GM12873 (cell line): Measurements from ENCODE around the gene FADS1.

Experiments
- CTCF ChIP-seq: IDR thresholded peaks from 2 replicates; pipeline ENCODE4 v1.5.1; 2012; ENCODE audit warnings: low read depth, mild to moderate bottlenecking, moderate library complexity, low read length, control low read depth; ENCODE audit not compliant: insufficient read depth; ENCODE audit errors: missing control alignments

Gene FADS1

GRCh38 chr11:61787928-61788491, 28.8 kb downstream of the FADS1 start:
- TF ChIP-seq CTCF, result peak; percentile 49

GRCh38 chr11:61785837-61786402, 30.9 kb downstream of the FADS1 start:
- peak; percentile 18 for TF ChIP-seq CTCF

GRCh38 chr11:61784506-61784805, 32.3 kb downstream of the FADS1 start:
- TF ChIP-seq CTCF, result no peak

GRCh38 chr11:61783717-61784505, 32.9 kb downstream of the FADS1 start:
- TF ChIP-seq CTCF, result no peak

- no peak for TF ChIP-seq CTCF
Observed at GRCh38 chr11:61782841-61783240, 34.0 kb downstream of the FADS1 start.

GRCh38 chr11:61782299-61782698, 34.5 kb downstream of the FADS1 start:
- TF ChIP-seq CTCF, result no peak

- no peak for TF ChIP-seq CTCF
Observed at GRCh38 chr11:61781585-61781984, 35.2 kb downstream of the FADS1 start.
